D341Med (cell line): ENCODE data around the gene STXBP3.

Experiments
- DNase-seq: peaks from one replicate; pipeline ENCODE4 v3.0.0; 2012; ENCODE audit warnings: low spot score

STXBP3 gene

GRCh38 chr1:108842525-108843181, 96.2 kb downstream of the STXBP3 start:
- DNase-seq, result no peak

- no peak for DNase-seq
These were observed 97.1 kb downstream of the STXBP3 start for GRCh38 chr1:108843390-108844137.

- DNase-seq, result no peak
These were observed 99.0 kb downstream of the STXBP3 start for GRCh38 chr1:108845446-108845845.

GRCh38 chr1:108845991-108846390, 99.5 kb downstream of the STXBP3 start:
- no peak for DNase-seq

- DNase-seq, result no peak
These were observed 101.0 kb downstream of the STXBP3 start for GRCh38 chr1:108847494-108847893.

GRCh38 chr1:108848806-108849205, 102.3 kb downstream of the STXBP3 start:
- DNase-seq, result no peak

- no peak for DNase-seq
These were observed 104.5 kb downstream of the STXBP3 start for GRCh38 chr1:108850929-108851328.

- DNase-seq, result no peak
These were observed 105.1 kb downstream of the STXBP3 start for GRCh38 chr1:108851567-108851966.

GRCh38 chr1:108852221-108852975, 105.9 kb downstream of the STXBP3 start:
- DNase-seq, result no peak

GRCh38 chr1:108854221-108855019, 107.9 kb downstream of the STXBP3 start:
- no peak for DNase-seq

GRCh38 chr1:108856994-108857393, 110.5 kb downstream of the STXBP3 start, which contains the start of gene AKNAD1:
Gene AKNAD1, minus strand, starts transcription at chr1:108857094. Its CDS starts 4,430 bp downstream, at chr1:108852664.
- DNase-seq, result no peak

- DNase-seq, result peak; percentile 50
These were observed 111.9 kb downstream of the STXBP3 start for GRCh38 chr1:108858230-108858950.
